NOMO-1 treated with dmso at 0.1 percent for 144 hours (cell line): Measurements from ENCODE around the gene PCDHGC3.
"Not testable (repeated sequence)": the region's sequence is repeated elsewhere in the genome, so short reads cannot be mapped to it uniquely, and the experiment has no call there.

ENCODE experiments used
- DNase-seq: peaks from one replicate; lab custom pipeline; 2025; ENCODE audit not compliant: unreplicated experiment; lab: John Stamatoyannopoulos, UW

PCDHGC3 gene

DNA sequence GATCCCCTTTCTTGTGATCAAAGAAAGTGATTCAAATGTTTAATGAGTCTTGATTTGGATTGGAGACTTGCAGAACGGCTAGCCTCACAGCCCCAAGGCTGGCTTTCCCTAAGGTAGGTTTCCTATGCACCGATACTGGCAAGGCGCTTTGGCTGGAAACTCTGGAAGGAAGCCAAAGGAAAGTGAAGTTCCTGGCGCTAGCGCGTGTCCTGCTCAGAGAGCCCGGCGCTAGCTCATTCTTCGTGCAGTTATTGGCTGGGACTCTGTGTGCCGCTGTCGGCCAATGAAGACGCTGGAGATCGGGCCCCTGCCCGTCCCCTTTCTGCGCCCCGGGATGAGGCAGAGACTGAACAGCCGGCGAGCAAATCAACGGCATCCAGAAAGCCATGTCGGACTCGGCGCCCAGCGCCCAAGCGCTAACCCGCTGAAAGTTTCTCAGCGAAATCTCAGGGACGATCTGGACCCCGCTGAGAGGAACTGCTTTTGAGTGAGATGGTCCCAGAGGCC lies at the start of gene PCDHGC3:
TSS of gene PCDHGC3 (plus strand) at position 342 of the 507 bp plus-strand sequence. CDS start at position 493, 151 bp downstream.
- peak; percentile 62 for DNase-seq

DNA sequence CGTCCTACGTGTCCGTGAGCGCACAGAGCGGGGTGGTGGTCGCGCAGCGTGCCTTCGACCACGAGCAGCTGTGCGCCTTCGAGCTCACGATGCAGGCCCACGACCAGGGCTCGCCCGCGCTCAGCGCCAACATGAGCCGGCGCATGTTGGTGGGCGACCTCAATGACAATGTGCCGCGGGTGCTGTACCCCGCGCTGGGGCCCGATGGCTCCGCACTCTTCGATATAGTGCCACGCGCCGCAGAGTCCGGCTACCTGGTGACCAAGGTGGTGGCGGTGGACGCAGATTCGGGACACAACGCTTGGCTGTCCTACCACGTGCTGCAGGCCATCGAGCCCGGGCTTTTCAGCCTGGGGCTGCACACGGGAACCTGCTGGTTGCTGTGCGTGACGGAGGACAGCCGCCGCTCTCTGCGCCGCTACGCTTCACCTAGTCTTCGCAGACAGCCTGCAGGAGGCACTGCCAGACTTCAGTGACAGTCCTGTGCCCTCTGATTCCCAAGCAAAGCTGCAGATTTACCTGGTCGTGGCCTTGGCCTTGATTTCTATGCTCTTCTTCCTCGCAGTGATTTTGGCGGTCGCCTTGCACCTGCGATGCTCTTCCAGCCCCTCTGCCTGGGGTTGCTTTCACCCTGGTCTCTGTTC lies 47.9 kb upstream of the PCDHGC3 start:
- no peak for DNase-seq

DNA sequence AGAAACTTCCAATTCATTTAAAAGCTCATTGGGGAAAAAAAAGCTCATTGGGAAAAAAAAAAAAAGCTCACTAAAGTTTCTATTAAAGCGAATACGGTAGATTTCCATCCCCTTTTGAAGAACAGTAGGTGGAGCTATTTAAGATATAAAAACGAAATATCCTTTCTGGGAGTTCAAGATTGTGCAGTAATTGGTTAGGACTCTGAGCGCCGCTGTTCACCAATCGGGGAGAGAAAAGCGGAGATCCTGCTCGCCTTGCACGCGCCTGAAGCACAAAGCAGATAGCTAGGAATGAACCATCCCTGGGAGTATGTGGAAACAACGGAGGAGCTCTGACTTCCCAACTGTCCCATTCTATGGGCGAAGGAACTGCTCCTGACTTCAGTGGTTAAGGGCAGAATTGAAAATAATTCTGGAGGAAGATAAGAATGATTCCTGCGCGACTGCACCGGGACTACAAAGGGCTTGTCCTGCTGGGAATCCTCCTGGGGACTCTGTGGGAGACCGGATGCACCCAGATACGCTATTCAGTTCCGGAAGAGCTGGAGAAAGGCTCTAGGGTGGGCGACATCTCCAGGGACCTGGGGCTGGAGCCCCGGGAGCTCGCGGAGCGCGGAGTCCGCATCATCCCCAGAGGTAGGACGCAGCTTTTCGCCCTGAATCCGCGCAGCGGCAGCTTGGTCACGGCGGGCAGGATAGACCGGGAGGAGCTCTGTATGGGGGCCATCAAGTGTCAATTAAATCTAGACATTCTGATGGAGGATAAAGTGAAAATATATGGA lies 45.2 kb upstream of the PCDHGC3 start, which contains the start of gene PCDHGA12:
TSS of gene PCDHGA12 (plus strand) at position 176 of the 782 bp plus-strand sequence. CDS start at position 429, 253 bp downstream.
- no peak for DNase-seq

DNA sequence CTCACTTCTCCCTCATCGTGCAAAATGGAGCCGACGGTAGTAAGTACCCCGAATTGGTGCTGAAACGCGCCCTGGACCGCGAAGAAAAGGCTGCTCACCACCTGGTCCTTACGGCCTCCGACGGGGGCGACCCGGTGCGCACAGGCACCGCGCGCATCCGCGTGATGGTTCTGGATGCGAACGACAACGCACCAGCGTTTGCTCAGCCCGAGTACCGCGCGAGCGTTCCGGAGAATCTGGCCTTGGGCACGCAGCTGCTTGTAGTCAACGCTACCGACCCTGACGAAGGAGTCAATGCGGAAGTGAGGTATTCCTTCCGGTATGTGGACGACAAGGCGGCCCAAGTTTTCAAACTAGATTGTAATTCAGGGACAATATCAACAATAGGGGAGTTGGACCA lies 44.5 kb upstream of the PCDHGC3 start:
- DNase-seq: no peak

DNA sequence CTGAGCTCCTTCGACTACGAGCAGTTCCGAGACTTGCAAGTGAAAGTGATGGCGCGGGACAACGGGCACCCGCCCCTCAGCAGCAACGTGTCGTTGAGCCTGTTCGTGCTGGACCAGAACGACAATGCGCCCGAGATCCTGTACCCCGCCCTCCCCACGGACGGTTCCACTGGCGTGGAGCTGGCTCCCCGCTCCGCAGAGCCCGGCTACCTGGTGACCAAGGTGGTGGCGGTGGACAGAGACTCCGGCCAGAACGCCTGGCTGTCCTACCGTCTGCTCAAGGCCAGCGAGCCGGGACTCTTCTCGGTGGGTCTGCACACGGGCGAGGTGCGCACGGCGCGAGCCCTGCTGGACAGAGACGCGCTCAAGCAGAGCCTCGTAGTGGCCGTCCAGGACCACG lies 43.5 kb upstream of the PCDHGC3 start:
- not testable (repeated sequence) for DNase-seq

DNA sequence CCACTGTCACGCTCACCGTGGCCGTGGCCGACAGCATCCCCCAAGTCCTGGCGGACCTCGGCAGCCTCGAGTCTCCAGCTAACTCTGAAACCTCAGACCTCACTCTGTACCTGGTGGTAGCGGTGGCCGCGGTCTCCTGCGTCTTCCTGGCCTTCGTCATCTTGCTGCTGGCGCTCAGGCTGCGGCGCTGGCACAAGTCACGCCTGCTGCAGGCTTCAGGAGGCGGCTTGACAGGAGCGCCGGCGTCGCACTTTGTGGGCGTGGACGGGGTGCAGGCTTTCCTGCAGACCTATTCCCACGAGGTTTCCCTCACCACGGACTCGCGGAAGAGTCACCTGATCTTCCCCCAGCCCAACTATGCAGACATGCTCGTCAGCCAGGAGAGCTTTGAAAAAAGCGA lies 43.0 kb upstream of the PCDHGC3 start:
- not testable (repeated sequence) for DNase-seq

DNA sequence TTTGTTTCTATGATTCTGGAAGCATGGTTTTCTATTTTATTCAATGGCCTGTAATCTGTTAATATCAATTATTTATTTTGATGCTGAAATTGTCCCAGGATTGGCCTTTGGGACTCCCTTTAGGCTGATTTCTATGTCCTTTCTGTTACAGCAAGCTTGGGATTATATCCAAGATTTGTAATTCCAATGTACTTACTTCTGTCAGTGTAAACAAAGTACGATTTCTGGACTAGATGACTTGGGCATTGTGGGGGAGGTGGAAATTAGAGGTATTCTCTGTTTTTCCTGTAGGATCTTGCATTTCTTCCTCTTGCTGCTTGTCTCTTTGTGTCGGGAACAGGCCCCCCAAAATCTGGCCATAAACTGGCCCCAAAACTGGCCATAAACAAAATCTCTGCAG lies 41.8 kb upstream of the PCDHGC3 start:
- no peak for DNase-seq

DNA sequence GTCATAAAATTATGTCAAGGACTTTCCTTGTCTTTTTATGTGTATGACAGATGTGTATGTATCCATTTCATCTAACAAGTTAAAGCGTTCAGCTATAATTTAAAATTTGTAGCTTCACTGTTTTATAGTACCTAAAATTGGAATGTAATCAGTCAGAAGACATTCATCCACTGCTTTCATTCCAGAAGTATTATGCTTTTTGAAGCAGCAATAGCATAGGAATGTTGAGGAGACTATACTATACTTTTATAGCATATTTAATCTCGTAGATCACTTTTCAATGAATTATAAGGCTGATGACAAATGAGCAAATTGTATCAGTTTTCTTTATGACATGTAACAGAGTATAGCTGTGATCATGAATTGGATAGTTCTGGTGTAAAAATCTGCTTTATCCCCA lies 38.5 kb upstream of the PCDHGC3 start:
- DNase-seq: no peak

DNA sequence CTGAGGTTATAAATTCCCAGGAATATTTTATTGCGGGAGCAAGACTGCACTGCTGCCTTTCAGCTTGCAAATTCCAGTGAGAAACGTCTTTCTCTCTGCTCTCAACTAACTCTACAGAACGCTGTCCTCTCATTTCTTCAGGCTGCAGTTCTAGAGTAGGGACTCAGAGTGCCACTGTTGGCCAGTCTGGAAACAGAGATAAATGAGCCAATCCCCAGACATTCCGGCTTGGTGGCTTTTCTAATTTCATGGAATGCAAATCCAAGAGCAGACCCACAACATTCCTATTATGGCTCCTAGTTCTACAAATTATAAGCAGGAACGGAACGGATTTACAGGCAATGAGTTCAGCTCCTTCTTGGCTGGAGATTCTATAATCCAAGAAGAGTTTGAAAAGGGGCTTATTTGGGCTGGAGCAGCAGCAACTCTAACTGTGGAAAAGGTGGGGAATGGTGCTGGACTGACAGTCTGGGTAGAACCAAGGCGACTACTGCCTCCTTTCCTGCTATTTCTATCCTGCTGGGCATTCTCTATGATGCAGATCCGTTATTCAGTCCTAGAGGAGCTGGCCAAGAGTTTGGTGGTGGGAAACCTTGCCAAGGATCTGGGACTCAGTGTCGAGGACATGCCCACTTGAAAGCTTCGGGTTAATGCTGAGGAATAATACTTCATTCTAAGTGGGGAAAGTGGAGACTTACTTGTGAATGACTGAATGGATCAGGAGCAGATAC lies 36.2 kb upstream of the PCDHGC3 start:
- no peak for DNase-seq

DNA sequence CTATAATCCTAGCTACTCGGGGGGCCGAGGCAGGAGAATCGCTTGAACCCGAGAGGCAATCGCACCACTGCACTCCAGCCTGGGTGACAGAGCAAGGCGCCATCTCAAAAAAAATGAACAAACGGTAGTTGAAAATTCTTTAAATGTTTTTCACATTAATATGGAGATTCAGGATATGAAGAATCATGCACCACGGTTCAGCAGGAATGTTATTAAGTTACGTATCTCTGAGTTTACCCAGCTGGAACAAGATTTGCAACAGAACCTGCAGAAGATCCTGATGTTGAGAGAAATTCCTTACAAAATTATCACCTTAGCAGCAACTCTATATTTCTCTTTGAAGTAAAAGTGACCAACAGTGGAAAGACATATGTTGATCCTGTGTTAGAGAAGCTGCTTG lies 35.4 kb upstream of the PCDHGC3 start:
- no peak for DNase-seq

DNA sequence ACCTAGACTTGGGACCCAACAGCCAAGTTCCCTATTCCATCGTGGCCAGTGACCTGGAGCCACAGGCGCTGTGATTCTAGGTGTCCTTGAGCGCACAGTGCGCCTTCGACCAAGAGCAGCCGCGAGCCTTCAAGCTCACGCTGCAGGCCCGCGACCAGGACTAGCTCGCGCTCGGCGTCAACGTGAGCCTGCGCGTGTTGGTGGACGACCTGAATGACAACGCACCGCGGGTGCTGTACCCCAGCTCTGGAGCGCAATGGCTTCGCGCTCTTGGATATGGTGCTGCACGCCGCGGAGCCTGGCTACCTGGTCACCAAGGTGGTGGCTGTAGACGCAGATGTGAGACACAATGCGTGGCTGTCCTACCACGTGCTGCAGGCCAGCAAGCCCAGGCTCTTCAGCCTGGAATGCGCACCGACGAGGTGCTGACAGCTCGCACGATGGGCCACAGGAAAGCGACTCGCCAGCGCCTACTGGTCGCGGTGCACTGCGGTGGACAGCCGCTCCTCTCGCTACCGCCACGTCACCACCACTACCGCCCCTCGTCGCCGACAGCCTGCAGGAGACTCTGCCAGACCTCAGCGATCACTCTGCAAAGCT lies 34.1 kb upstream of the PCDHGC3 start:
- DNase-seq: no peak

DNA sequence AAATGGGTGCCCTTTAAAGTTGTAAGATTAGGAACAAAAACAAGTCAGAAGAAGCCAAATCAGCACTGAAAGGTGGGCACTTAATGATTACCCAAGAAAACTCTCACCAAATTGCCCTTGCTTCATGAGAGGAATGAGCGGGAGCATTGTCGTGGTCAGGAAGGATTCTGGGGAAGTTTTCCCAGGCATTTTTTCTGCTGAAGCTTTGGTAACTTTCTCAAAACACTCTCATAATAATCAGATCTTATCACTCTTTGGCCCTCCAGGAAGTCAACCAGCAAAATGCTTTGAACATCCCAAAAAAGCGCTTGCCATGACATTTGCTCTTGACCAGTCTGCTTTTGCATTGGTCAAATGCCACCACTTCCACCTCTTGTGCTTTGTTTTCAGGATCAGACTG lies 10.4 kb upstream of the PCDHGC3 start:
- DNase-seq: no peak

DNA sequence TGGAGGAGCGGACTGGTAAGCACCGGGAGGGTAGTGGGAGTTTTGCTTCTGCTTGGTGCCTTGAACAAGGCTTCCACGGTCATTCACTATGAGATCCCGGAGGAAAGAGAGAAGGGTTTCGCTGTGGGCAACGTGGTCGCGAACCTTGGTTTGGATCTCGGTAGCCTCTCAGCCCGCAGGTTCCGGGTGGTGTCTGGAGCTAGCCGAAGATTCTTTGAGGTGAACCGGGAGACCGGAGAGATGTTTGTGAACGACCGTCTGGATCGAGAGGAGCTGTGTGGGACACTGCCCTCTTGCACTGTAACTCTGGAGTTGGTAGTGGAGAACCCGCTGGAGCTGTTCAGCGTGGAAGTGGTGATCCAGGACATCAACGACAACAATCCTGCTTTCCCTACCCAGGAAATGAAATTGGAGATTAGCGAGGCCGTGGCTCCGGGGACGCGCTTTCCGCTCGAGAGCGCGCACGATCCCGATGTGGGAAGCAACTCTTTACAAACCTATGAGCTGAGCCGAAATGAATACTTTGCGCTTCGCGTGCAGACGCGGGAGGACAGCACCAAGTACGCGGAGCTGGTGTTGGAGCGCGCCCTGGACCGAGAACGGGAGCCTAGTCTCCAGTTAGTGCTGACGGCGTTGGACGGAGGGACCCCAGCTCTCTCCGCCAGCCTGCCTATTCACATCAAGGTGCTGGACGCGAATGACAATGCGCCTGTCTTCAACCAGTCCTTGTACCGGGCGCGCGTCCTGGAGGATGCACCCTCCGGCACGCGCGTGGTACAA lies 556 bp downstream of the PCDHGC3 start:
- peak; percentile 18 for DNase-seq

DNA sequence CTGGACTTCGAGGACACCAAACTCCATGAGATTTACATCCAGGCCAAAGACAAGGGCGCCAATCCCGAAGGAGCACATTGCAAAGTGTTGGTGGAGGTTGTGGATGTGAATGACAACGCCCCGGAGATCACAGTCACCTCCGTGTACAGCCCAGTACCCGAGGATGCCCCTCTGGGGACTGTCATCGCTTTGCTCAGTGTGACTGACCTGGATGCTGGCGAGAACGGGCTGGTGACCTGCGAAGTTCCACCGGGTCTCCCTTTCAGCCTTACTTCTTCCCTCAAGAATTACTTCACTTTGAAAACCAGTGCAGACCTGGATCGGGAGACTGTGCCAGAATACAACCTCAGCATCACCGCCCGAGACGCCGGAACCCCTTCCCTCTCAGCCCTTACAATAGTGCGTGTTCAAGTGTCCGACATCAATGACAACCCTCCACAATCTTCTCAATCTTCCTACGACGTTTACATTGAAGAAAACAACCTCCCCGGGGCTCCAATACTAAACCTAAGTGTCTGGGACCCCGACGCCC lies 1.3 kb downstream of the PCDHGC3 start:
- no peak for DNase-seq

DNA sequence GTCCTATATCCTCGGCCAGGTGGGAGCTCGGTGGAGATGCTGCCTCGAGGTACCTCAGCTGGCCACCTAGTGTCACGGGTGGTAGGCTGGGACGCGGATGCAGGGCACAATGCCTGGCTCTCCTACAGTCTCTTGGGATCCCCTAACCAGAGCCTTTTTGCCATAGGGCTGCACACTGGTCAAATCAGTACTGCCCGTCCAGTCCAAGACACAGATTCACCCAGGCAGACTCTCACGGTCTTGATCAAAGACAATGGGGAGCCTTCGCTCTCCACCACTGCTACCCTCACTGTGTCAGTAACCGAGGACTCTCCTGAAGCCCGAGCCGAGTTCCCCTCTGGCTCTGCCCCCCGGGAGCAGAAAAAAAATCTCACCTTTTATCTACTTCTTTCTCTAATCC lies 2.0 kb downstream of the PCDHGC3 start:
- DNase-seq: no peak

DNA sequence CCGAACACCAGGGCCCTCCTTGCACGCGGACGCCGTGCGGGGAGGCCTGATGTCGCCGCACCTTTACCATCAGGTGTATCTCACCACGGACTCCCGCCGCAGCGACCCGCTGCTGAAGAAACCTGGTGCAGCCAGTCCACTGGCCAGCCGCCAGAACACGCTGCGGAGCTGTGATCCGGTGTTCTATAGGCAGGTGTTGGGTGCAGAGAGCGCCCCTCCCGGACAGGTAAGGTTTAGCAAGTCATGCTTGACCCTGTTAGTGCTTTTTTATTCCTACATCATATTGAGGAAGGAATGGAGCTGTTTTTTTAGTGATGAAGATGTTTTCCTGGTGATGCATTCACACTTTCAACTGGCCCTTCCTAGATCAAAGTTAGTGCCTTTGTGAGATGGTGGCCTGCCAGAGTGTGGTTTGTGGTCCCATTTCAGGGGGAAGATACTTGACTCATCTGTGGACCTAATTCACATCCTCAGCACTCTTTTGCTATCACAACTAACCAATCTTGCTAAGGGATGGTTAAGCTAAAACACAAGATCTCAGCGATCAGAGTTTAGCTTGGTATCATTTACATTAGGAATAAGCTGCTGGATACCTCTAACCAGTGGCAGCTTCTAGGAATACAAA lies 2.7 kb downstream of the PCDHGC3 start:
- no peak for DNase-seq

DNA sequence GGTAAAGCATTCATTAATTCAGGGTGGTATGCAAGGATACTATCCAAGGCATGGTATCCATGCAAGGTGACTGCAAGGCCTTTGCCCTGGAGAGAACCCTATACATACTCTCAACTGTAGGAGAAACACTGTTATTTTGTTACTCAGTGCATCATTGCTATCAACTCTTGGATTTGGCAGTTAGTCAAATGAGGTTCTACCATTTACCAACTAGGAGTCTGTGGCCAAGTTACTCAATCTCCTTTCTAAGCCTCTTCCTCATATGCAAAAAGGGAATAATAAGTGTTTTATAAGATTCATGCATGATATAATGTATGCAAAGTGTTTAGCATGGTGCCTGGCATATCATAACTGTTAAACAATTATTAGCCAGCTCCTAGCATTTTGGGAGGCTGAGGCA lies 4.0 kb downstream of the PCDHGC3 start:
- DNase-seq: no peak

DNA sequence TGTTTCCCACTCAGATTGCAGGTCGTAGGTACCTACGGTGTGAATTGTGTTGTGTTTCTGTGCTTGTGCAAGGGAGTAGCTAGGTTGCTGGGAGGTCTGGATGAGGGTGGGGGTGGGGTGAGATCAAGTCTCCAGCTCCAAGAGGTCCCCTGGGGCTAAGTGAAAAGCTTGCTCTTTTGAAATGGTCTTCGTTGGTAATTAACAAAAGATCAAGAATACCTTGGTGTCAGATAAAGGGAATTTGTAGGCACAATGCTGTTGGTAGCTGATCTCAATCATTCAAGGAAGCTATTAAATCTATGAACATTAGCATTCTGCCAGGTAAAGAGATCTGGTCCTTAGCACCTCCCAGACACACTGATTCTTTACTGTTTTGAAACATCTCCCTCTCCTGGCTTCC lies 8.1 kb downstream of the PCDHGC3 start:
- DNase-seq: no peak

DNA sequence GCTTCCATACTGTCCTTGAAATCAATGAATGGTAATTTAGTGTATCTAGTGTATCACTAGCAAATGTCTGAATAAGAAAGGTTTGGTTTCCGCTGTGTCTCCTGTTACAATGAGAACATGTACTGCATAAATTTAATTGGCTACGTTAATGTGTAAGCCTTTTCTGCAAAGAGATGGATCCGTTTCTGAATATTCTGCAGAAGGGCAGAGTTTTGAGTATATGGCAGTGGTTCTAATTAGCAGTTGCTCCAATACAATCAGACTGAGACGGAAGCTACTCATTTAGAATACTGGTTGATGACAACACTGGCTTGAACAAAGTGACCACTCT lies 8.5 kb downstream of the PCDHGC3 start:
- DNase-seq: no peak
